Measurements from ENCODE around the gene ZNF768. TPM values are rescaled to one million over a fixed set of nuclear protein-coding genes. Genes with fewer than 3 reads are reported as not detected.

ZNF768 gene
- total RNA-seq, 2 donors from 2014 or later: 41.1 to 51.4 TPM

DNA sequence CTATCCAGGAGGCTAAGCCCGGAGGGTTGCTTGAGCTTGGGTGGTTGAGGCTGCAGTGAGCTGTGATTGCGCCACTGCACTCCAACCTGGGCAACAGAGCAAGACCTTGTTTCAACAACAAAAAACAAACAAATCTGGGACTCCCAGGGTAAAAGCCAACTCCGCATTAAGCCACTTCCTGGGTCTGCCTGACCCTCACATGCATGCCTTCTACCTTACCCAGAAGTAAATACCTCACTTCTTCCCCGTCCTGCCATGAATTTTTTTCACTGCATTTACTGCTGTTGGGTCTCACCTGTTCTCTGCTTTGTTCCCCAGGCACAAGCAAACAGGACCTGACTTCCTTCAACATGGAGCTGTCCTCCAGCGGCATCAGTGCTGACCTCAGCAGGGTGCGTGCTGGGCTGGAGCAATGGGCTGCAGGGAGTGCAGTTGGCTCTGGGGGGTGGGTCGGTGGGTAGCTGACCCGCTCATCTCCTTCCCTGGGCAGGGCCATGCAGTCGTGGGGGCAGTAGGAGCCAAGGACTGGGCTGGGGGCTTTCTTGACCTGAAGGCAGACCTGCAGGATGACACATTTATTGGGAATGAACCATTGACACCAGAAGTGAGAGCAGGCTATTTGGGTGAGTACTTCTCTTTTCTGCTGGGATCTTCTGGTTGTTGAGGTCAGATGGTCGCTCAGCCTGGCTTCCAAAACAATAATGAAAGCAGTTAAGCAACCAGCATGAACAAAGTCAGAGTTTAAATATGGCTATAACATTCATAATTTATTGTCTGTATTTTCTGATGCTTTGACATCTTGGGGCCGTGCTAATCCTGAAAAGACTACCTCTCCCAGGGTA is 37.4 kb downstream of the ZNF768 start:
- no peak for DNase-seq (ENCODE audit: low spot score)
- H3K27ac ChIP-seq: no peak overlapping the region
- H3K9me3 ChIP-seq: no peaks in the 10 kb centered on the region
- no peaks in the 10 kb centered on the region for H3K27me3 ChIP-seq
- TF ChIP-seq, protein P1, sequence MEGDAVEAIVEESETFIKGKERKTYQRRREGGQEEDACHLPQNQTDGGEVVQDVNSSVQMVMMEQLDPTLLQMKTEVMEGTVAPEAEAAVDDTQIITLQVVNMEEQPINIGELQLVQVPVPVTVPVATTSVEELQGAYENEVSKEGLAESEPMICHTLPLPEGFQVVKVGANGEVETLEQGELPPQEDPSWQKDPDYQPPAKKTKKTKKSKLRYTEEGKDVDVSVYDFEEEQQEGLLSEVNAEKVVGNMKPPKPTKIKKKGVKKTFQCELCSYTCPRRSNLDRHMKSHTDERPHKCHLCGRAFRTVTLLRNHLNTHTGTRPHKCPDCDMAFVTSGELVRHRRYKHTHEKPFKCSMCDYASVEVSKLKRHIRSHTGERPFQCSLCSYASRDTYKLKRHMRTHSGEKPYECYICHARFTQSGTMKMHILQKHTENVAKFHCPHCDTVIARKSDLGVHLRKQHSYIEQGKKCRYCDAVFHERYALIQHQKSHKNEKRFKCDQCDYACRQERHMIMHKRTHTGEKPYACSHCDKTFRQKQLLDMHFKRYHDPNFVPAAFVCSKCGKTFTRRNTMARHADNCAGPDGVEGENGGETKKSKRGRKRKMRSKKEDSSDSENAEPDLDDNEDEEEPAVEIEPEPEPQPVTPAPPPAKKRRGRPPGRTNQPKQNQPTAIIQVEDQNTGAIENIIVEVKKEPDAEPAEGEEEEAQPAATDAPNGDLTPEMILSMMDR (IDR thresholded peaks at IDR 0.05): no peak
- no peaks in the 10 kb centered on the region for H3K36me3 ChIP-seq
- no peak overlapping the region for H3K4me3 ChIP-seq
- H3K4me1 ChIP-seq: no peaks in the 10 kb centered on the region

DNA sequence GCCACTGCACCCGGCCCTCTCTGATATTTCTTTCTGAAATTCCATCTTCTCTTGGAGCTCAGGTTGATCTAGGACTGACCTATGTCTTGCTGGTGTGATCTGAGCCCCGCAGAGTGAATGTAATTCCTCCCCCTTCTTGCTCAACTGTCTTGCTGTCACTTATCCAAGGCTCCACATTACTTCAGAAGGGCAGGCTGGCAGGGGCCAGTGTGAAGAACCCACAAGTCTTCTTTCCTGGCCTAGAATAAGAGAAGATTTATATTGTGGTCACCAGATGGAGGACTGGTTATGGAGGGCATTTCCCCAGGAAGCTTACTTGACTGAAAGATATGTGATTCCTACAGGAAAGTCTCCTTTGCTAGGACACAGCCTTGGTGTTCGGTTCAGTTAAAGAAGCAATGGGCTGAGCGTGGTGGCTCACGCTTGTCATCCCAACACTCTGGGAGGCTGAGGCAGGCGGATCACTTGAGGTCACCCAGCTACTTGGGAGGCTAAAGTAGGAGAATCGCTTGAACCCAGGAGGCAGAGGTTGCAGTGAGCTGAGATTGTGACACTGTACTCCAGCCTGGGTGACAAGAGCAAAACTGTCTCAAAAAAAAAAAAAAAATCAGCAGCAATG is 40.4 kb downstream of the ZNF768 start:
- Histone ChIP-seq H3K9me3 (no peaks in the 10 kb centered on the region), H3K4me3 (no peak overlapping the region), H3K27ac (no peak overlapping the region), H3K27me3 (no peaks in the 10 kb centered on the region), H3K4me1 (no peaks in the 10 kb centered on the region), H3K36me3 (no peaks in the 10 kb centered on the region)
- no peak for DNase-seq (ENCODE audit: low spot score)
- TF ChIP-seq, protein P1 (IDR thresholded peaks at IDR 0.05): no peak

DNA sequence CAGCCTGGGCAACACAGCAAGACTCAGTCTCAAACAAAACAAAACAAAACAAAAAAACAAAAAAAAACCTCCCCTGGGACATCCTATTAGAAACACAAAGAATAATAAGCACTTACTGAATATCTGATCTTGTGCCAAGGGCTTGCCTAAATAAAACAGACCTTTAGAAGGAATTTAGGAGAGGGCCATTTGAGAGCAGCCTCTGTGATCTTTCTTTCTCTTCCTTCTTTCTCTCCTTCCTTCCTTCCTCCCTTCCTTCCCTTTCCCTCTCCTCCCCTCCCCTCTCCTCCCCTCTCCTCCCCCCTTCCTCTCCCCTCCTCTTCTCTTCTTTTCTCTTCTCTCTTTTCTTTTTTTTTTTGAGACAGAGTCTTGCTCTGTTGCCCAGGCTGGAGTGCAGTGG is 41.5 kb downstream of the ZNF768 start:
- no peaks in the 10 kb centered on the region for H3K9me3 ChIP-seq
- H3K4me3 ChIP-seq: no peak overlapping the region
- H3K27me3 ChIP-seq: no peaks in the 10 kb centered on the region
- DNase-seq (ENCODE audit: low spot score): no peak
- H3K36me3 ChIP-seq: no peaks in the 10 kb centered on the region
- H3K27ac ChIP-seq: no peak overlapping the region
- H3K4me1 ChIP-seq: no peaks in the 10 kb centered on the region
- TF ChIP-seq, protein P1 (IDR thresholded peaks at IDR 0.05): no peak

DNA sequence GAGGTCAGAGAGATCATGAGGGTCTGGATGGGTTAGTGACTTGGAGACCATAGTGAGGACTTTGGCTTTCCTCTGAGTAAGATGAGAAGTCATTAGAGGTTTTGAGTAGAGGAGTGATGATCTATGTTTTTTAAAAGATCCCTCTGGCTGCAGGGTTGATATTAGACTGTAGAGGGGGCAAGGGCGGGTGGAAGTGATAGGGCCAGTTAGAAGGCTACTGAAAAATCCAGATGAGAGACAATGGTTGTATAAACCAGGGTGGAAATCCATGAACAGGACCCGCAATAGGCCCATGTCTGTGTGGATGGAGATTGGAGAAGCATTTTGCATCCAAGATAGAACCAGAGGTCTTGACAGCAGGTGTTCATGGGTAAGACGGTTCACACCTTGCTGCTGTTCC is 44.0 kb downstream of the ZNF768 start:
- DNase-seq (ENCODE audit: low spot score): no peak
- no peaks in the 10 kb centered on the region for H3K9me3 ChIP-seq
- H3K27me3 ChIP-seq: no peaks in the 10 kb centered on the region
- no peaks in the 10 kb centered on the region for H3K4me1 ChIP-seq
- H3K27ac ChIP-seq: no peak overlapping the region
- no peaks in the 10 kb centered on the region for H3K36me3 ChIP-seq
- H3K4me3 ChIP-seq: no peak overlapping the region
- TF ChIP-seq, protein P1 (IDR thresholded peaks at IDR 0.05): no peak

DNA sequence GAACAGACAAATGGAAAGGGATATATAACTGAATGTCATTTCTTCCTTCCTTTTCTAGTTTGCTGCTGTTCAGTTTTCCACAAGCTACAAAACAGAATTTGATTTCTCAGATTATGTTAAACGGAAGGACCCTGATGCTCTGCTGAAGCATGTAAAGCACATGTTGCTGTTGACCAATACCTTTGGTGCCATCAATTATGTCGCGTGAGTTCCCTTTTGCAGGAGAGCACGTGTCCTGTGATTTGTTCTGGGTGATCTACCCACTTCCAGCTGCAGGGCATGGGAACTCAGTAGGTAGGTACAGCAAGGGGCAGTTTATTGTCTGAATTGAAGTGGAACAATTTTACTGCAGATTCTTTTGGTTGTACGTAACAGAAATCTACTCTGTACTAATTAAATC is 45.0 kb downstream of the ZNF768 start:
- TF ChIP-seq, protein P1 (IDR thresholded peaks at IDR 0.05): no peak
- Histone ChIP-seq H3K4me1 (no peaks in the 10 kb centered on the region), H3K4me3 (no peak overlapping the region), H3K36me3 (no peaks in the 10 kb centered on the region), H3K9me3 (no peaks in the 10 kb centered on the region), H3K27me3 (no peaks in the 10 kb centered on the region), H3K27ac (no peak overlapping the region)
- no peak for DNase-seq (ENCODE audit: low spot score)
